Stimulated activated CD8-positive, alpha-beta memory T cell treated with anti-CD3 and anti-CD28 coated beads, Interleukin-15, amount 100 ng/mL, for 4 hours (primary cell): ENCODE measurements around the gene ULBP3.
"Not testable (repeated sequence)": the region's sequence is repeated elsewhere in the genome, so short reads cannot be mapped to it uniquely, and the experiment has no call there.

Experiments used
- DNase-seq, 2 donors: peaks; one replicate each; pipeline ENCODE4 v3.0.0-alpha.2; 2020; ENCODE audit warnings: low read depth in 2 of 2

The ULBP3 gene

GRCh38 chr6:150076196-150076893 is 7.4 kb upstream of the ULBP3 start:
- no peak for DNase-seq

GRCh38 chr6:150075034-150075421 is 6.1 kb upstream of the ULBP3 start:
- no peak for DNase-seq

- not testable (repeated sequence) for DNase-seq
These were observed 5.6 kb upstream of the ULBP3 start for GRCh38 chr6:150074396-150075033.

- DNase-seq = peak in 1 of 2 donors; percentile 17
These were observed 3.3 kb upstream of the ULBP3 start for GRCh38 chr6:150072201-150072600.

- no peak for DNase-seq
These were observed 1.4 kb upstream of the ULBP3 start for GRCh38 chr6:150070236-150070818.

GRCh38 chr6:150069706-150070105 is 785 bp upstream of the ULBP3 start:
- no peak for DNase-seq

GRCh38 chr6:150068151-150068550 is 770 bp downstream of the ULBP3 start:
- DNase-seq = no peak

GRCh38 chr6:150065083-150065482 is 3.8 kb downstream of the ULBP3 start:
- no peak for DNase-seq

GRCh38 chr6:150063640-150064039 is 5.3 kb downstream of the ULBP3 start:
- no peak for DNase-seq

GRCh38 chr6:150059973-150060372 is 8.9 kb downstream of the ULBP3 start:
- DNase-seq = not testable (repeated sequence)

GRCh38 chr6:150058986-150059385 is 9.9 kb downstream of the ULBP3 start:
- no peak for DNase-seq

GRCh38 chr6:150058231-150058792 is 10.6 kb downstream of the ULBP3 start:
- no peak for DNase-seq

- no peak for DNase-seq
These were observed 11.4 kb downstream of the ULBP3 start for GRCh38 chr6:150057501-150057951.

GRCh38 chr6:150056916-150057315 is 12.0 kb downstream of the ULBP3 start:
- no peak for DNase-seq

GRCh38 chr6:150056156-150056555 is 12.8 kb downstream of the ULBP3 start:
- no peak for DNase-seq

- no peak for DNase-seq
These were observed 13.8 kb downstream of the ULBP3 start for GRCh38 chr6:150055131-150055530.

GRCh38 chr6:150053450-150053849 is 15.5 kb downstream of the ULBP3 start:
- no peak for DNase-seq

GRCh38 chr6:150050846-150051245 is 18.1 kb downstream of the ULBP3 start:
- DNase-seq = no peak

- DNase-seq = no peak
These were observed 20.8 kb downstream of the ULBP3 start for GRCh38 chr6:150048099-150048498.

GRCh38 chr6:150046943-150047342 is 22.0 kb downstream of the ULBP3 start:
- DNase-seq = no peak

GRCh38 chr6:150044621-150045145 is 24.2 kb downstream of the ULBP3 start:
- no peak for DNase-seq
